HepG2 (cell line): ENCODE data around the gene REEP2. TPM values are rescaled to one million over a fixed set of nuclear protein-coding genes. Genes with fewer than 3 reads are reported as not detected.

Experiments used
- ATAC-seq: fragments of 200-7000 bp; cut with Tn5 transposase; 3 replicates; pipeline ENCODE4 v1.9.1; 2020; ENCODE audit warnings: mild to moderate bottlenecking, moderate library complexity
- BruUV-seq: library from RNA; stranded (reverse); fragments of 400-500 nt; replicated peaks from 2 replicates; lab custom pipeline; 2021; lab: Mats Ljungman, UMichigan
- CTCF ChIA-PET: fragments of 300-600 bp; formaldehyde crosslinking; extraction: SDS; loops from one replicate; lab custom pipeline; 2021; ENCODE audit warnings: low total read pairs, inconsistent platforms, low intra/inter-chr PET ratio; lab: Yijun Ruan, JAX
- POLR2A ChIA-PET: fragments of 350-600 bp; sonication (Branson Sonifier 250); formaldehyde crosslinking; loops from one replicate; lab custom pipeline; 2020; ENCODE audit warnings: antibody characterized with exemption, inconsistent platforms; lab: Yijun Ruan, JAX
- DNase-seq: peaks from one replicate; pipeline ENCODE4 v3.0.0-alpha.2; 2015; ENCODE audit warnings: low spot score
- FAIRE-seq: peaks from 3 replicates; lab custom pipeline; 2011; peaks lifted over from hg19 to GRCh38; lab: Jason Lieb, UNC
- H2AFZ ChIP-seq: one replicate; pipeline ENCODE4 v1.6.1; 2011; ENCODE audit warnings: low read length, inconsistent platforms
- H3K27ac ChIP-seq: fragments of 300-600 bp; 3 replicates; pipeline ENCODE4 v1.8.0; 2011; ENCODE audit warnings: mixed run types, mild to moderate bottlenecking, mixed read lengths, low read length, inconsistent platforms; ENCODE audit not compliant: insufficient read depth; ENCODE audit errors: extremely low read length
- H3K27me3 ChIP-seq, 2 experiments: fragments of 200-600 bp in 1 of 2; 2 replicates in 1 of 2; 3 replicates in 1 of 2; pipeline versions ENCODE4 v1.6.0 to v1.8.0; 2011; ENCODE audit warnings: low read length in 2 of 2, mild to moderate bottlenecking in 2 of 2, moderate library complexity in 2 of 2, inconsistent platforms in 1 of 2; ENCODE audit not compliant: insufficient read depth in 2 of 2, control insufficient read depth in 1 of 2
- H3K36me3 ChIP-seq, 2 experiments: fragments of 200-600 bp in 1 of 2; replicated peaks in 1 of 2; 2 replicates in 1 of 2; 3 replicates in 1 of 2; pipeline versions ENCODE4 v1.5.1 to v1.8.0; 2011; ENCODE audit warnings: low read length in 2 of 2, inconsistent platforms in 1 of 2; ENCODE audit not compliant: insufficient read depth in 2 of 2, control insufficient read depth in 1 of 2
- H3K4me1 ChIP-seq: 2 replicates; pipeline ENCODE4 v1.5.1; 2012; ENCODE audit warnings: low read length, inconsistent platforms; ENCODE audit not compliant: insufficient read depth
- H3K4me2 ChIP-seq: 2 replicates; pipeline ENCODE4 v1.6.0; 2011; ENCODE audit warnings: low read depth, low read length, inconsistent platforms
- H3K4me3 ChIP-seq, 3 experiments: fragments of 200-600 bp in 1 of 3; sonication (generic), shearing (Covaris generic) in 1 of 3; replicated peaks in 1 of 3; 2 replicates each; pipeline ENCODE4 v1.5.1; 2011 to 2016; ENCODE audit warnings: low read length in 3 of 3, inconsistent platforms in 2 of 3, low read depth in 2 of 3, mild to moderate bottlenecking in 2 of 3, control low read depth in 1 of 3, mixed read lengths in 1 of 3; ENCODE audit not compliant: insufficient read depth in 1 of 3
- H3K79me2 ChIP-seq: one replicate; pipeline ENCODE4 v1.6.1; 2011; ENCODE audit warnings: low read length, inconsistent platforms; ENCODE audit not compliant: insufficient read depth
- H3K9ac ChIP-seq: 2 replicates; pipeline ENCODE4 v1.6.0; 2011; ENCODE audit warnings: mild to moderate bottlenecking, low read depth, low read length, inconsistent platforms; ENCODE audit not compliant: insufficient read depth
- H3K9me3 ChIP-seq: 2 replicates; pipeline ENCODE4 v1.5.1; 2012; ENCODE audit warnings: mild to moderate bottlenecking, low read length
- H4K20me1 ChIP-seq: 2 replicates; pipeline ENCODE4 v1.6.0; 2011; ENCODE audit warnings: inconsistent platforms, mild to moderate bottlenecking, low read length, moderate library complexity; ENCODE audit not compliant: insufficient read depth
- ADNP ChIP-seq: sonication (generic); formaldehyde crosslinking; IDR thresholded peaks from 2 replicates; pipeline ENCODE4 v1.4.0; 2020; ENCODE audit warnings: missing genetic modification reagents
- ARID3A ChIP-seq: IDR thresholded peaks from 2 replicates; pipeline ENCODE4 v1.6.1; 2012; ENCODE audit warnings: low read depth, low read length, improper control_type of control experiment
- ATF7-NPFF ChIP-seq: sonication (generic); formaldehyde crosslinking; IDR thresholded peaks from 2 replicates; pipeline ENCODE4 v1.8.1; 2023; ENCODE audit warnings: mild to moderate bottlenecking, low read depth, missing genetic modification reagents, moderate library complexity
- HHEX ChIP-seq: IDR thresholded peaks from 2 replicates; pipeline ENCODE4 v1.6.1; 2016; ENCODE audit warnings: control low read depth
- JUN ChIP-seq: sonication (generic); formaldehyde crosslinking; IDR thresholded peaks from 2 replicates; pipeline ENCODE4 v1.4.0; 2020; ENCODE audit warnings: mild to moderate bottlenecking, missing genetic modification reagents
- THYN1 ChIP-seq: sonication (generic); formaldehyde crosslinking; IDR thresholded peaks from 2 replicates; pipeline ENCODE4 v1.8.1; 2023; ENCODE audit warnings: low read depth, mild to moderate bottlenecking, moderate library complexity, missing genetic modification reagents, borderline replicate concordance
- ZBTB4 ChIP-seq: sonication (generic); formaldehyde crosslinking; IDR thresholded peaks from 2 replicates; pipeline ENCODE4 v1.4.0; 2020; ENCODE audit warnings: missing genetic modification reagents, mild to moderate bottlenecking, borderline replicate concordance
- ZC3H13 ChIP-seq: sonication (generic); formaldehyde crosslinking; IDR thresholded peaks from 2 replicates; pipeline ENCODE4 v1.8.1; 2023; ENCODE audit warnings: mild to moderate bottlenecking, missing genetic modification reagents, moderate library complexity
- ZNF230 ChIP-seq: sonication (generic); formaldehyde crosslinking; IDR thresholded peaks from 2 replicates; pipeline ENCODE4 v1.4.0; 2020; ENCODE audit warnings: mild to moderate bottlenecking, missing genetic modification reagents
- ZNF343 ChIP-seq: sonication (generic); formaldehyde crosslinking; IDR thresholded peaks from 2 replicates; pipeline ENCODE4 v1.4.0; 2020; ENCODE audit warnings: mild to moderate bottlenecking, missing genetic modification reagents
- ZNF547 ChIP-seq: sonication (generic); formaldehyde crosslinking; IDR thresholded peaks from 2 replicates; pipeline ENCODE4 v1.5.1; 2020; ENCODE audit warnings: mild to moderate bottlenecking, missing genetic modification reagents
- ZNF629 ChIP-seq: sonication (generic); formaldehyde crosslinking; conservative IDR thresholded peaks from 2 replicates; pipeline ENCODE4 v1.5.0; 2020; ENCODE audit warnings: missing genetic modification reagents
- ZNF782 ChIP-seq: sonication (generic); formaldehyde crosslinking; IDR thresholded peaks from 2 replicates; pipeline ENCODE4 v1.4.0; 2020; ENCODE audit warnings: missing genetic modification reagents, mild to moderate bottlenecking, borderline replicate concordance
- WGBS: methylation state at CpG from one replicate; pipeline ENCODE4 v1.1.6; 2017; ENCODE audit warnings: low lambda C conversion rate; 5-methylcytosine and 5-hydroxymethylcytosine counted together
- in situ Hi-C: cut with HindIII; loops from 2 replicates; pipeline ENCODE4 v1.10.0; 2017; ENCODE audit warnings: low pct_unique_long_range_greater_than_20kb; ENCODE audit not compliant: extremely low pct_ligation_motif_present
- intact Hi-C: fragments of 100-400 bp; cut with micrococcal nuclease; formaldehyde crosslinking; loops from one replicate; pipeline ENCODE4 v1.10.0; 2022; ENCODE audit not compliant: unreplicated experiment
- polyA plus RNA-seq, 8 experiments: library from polyadenylated mRNA; depleted of rRNA in 3 of 8; stranded (reverse) in 7 of 8; unstranded in 1 of 8; fragments of >200 nt; fragmentation: Illumina TruSeq in 4 of 8; extraction: Trizol in 4 of 8; gene quantifications; 2 replicates each; pipeline versions ENCODE4 v1.2.1 to v1.2.3, GENCODE V29; 2011 to 2016; ENCODE audit warnings: low read depth in 4 of 8, missing spikeins in 1 of 8, mixed read lengths in 1 of 8; ENCODE audit not compliant: insufficient read depth in 1 of 8
- total RNA-seq, 5 experiments: library from RNA; depleted of rRNA; stranded (reverse); fragments of >200 nt; fragmentation: Illumina TruSeq; extraction: Trizol; gene quantifications; 2 replicates each; pipeline ENCODE4 v1.2.3, GENCODE V29; 2016; ENCODE audit warnings: low read depth in 1 of 5

REEP2 gene
- total and polyA plus RNA-seq, 2 of the 13 experiments (the other 11 are each of a cell fraction or from before 2014, with no cell fraction given): 5.3 to 7.8 TPM

GRCh38 chr5:138458384-138458783 is 19.5 kb downstream of the REEP2 start:
- intact Hi-C loops: no loop called here
- Histone ChIP-seq H4K20me1 (no peaks in the 10 kb centered on the region), H3K36me3 (no peaks in the 10 kb centered on the region), H3K4me1 (peaks cover 55% of the 10 kb centered on the region), H3K27me3 (peaks cover 9 to 47% of the 10 kb centered on the region in 2 experiments; a peak in 3 of 5 replicates), H3K9me3 (no peaks in the 10 kb centered on the region), H3K4me2 (peak overlapping the region; percentile 70; the same call in 1 of the 2 replicates), H3K9ac (no peak overlapping the region), H3K27ac (no peak overlapping the region), H3K4me3 (peak overlapping the region in 1 of 3 experiments; percentile 1; a peak in 1 of 6 replicates), H3K79me2 (no peaks in the 10 kb centered on the region), H2AFZ (no peak overlapping the region)
- ATAC-seq (peak; percentile 11), FAIRE-seq (no peak), DNase-seq (no peak)
- POLR2A ChIA-PET: interaction anchor here (1.4 kb wide), 1 partner anchor 35 kb away, joined by 3 read pairs; no protein-coding TSS in a partner anchor
- CTCF ChIA-PET: no interaction called here
- BruUV-seq: no TSS peak
- in situ Hi-C loops: no loop called here
- WGBS: 44% methylated on average over 5 of the region's 11 CpGs
- TF ChIP-seq ZNF343 (CRISPR knock-in tag) (no peak), ZC3H13 (no peak), ZNF782 (CRISPR knock-in tag) (no peak)

GRCh38 chr5:138458856-138459255 is 20.0 kb downstream of the REEP2 start:
- WGBS: 28% methylated on average over 9 of the region's 9 CpGs
- ATAC-seq (no peak; the same call in 2 of the 3 replicates), FAIRE-seq (no peak), DNase-seq (no peak)
- Histone ChIP-seq H3K36me3 (no peaks in the 10 kb centered on the region), H3K27ac (no peak overlapping the region), H3K79me2 (no peaks in the 10 kb centered on the region), H3K4me1 (peaks cover 55% of the 10 kb centered on the region), H3K4me3 (peak overlapping the region in 1 of 3 experiments; percentile 45; a peak in 1 of 6 replicates), H4K20me1 (no peaks in the 10 kb centered on the region), H3K4me2 (peak overlapping the region; percentile 70), H2AFZ (no peak overlapping the region), H3K27me3 (peaks cover 8 to 46% of the 10 kb centered on the region in 2 experiments; a peak in 3 of 5 replicates), H3K9me3 (no peaks in the 10 kb centered on the region), H3K9ac (peak overlapping the region; percentile 45; the same call in 1 of the 2 replicates)
- in situ Hi-C loops: no loop called here
- CTCF ChIA-PET: no interaction called here
- POLR2A ChIA-PET: interaction anchor here (1.2 kb wide), 1 partner anchor 35 kb away, joined by 3 read pairs; no protein-coding TSS in a partner anchor
- BruUV-seq: no TSS peak
- intact Hi-C loops: no loop called here
- TF ChIP-seq ATF7-NPFF (no peak), JUN (peak; percentile 10; the same call in 1 of the 2 replicates), ADNP (no peak), ZNF230 (CRISPR knock-in tag) (0 out of 2 replicates have a peak, but pooled peaks have one; percentile 16), HHEX (no peak), ARID3A (no peak), ZBTB4 (CRISPR knock-in tag) (0 out of 2 replicates have a peak, but pooled peaks have one; percentile 1), ZNF343 (CRISPR knock-in tag) (0 out of 2 replicates have a peak, but pooled peaks have one; percentile 75), THYN1 (CRISPR knock-in tag) (no peak), ZNF547 (no peak), ZNF629 (no peak)
